ENCODE measurements around the gene EHD1.

The EHD1 gene

DNA sequence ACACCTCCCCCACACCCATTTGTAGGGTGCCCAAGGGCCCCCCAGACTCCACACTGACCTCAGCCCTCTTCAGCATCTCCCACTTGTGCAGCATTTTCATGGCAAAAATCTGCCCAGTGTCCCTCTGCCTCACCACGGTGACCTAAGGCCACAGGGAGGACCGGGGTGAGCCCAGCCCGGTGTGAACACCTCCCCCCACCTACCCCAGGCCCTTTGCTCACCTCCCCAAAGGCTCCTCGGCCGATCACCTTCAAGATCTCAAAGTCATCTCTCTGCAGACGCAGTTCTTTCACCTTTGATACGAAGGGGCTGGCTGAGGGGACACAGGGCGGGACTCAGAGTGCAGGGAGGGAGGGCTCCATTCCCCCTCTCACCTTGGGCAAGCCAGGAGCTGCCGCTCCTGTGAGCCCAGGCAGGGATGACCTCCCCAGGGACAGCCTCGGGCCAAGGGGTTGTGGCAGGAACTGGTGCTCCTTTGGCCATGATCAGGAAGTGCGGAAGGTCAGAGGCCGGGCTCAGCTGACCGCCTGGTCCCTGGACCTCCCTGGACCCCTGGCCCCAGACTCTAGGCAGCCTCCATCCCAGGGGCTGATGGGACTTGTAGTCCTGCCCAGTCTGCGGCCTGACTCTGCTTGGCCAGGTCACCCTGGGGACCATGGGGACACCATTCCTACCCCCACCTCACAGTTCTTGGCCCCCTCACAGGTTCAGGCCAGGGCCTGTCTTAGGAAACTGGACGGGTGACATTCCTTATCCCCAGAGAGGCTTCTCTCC is 36.6 kb downstream of the EHD1 start:
- DNase-seq, result no peak

- DNase-seq, result no peak
These were observed 38.3 kb downstream of the EHD1 start for GRCh38 chr11:64839887-64840782.

- DNase-seq, result no peak
These were observed 39.1 kb downstream of the EHD1 start for GRCh38 chr11:64839335-64839734.

GRCh38 chr11:64838600-64839334 is 39.7 kb downstream of the EHD1 start:
- DNase-seq, result no peak

DNA sequence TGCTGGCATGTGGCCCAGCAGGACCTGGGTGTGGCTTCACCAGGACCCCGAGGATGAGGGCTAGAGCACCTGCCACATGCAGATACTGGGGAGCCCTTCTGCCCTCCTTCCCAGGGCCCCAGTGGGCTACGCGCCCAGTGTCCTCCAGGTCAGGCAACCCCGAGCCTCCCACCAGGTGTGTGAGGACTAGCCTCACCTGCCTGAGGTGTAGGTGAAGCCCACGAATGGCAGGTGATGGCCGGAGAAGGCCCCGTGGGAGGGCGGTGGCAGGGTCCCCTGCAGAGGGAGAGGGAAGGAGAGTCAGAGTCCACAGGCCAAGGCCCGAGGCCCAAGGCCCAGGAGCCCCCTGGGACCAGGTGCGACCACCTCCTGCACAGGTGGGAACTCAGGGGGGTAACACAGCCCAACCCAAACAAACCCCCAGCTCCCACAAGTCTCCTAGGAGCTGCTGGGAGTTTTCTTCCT is 40.5 kb downstream of the EHD1 start:
- no peak for DNase-seq

GRCh38 chr11:64836448-64837072 is 41.9 kb downstream of the EHD1 start:
- no peak for DNase-seq

GRCh38 chr11:64835616-64836447 is 42.6 kb downstream of the EHD1 start:
- DNase-seq, result no peak

DNA sequence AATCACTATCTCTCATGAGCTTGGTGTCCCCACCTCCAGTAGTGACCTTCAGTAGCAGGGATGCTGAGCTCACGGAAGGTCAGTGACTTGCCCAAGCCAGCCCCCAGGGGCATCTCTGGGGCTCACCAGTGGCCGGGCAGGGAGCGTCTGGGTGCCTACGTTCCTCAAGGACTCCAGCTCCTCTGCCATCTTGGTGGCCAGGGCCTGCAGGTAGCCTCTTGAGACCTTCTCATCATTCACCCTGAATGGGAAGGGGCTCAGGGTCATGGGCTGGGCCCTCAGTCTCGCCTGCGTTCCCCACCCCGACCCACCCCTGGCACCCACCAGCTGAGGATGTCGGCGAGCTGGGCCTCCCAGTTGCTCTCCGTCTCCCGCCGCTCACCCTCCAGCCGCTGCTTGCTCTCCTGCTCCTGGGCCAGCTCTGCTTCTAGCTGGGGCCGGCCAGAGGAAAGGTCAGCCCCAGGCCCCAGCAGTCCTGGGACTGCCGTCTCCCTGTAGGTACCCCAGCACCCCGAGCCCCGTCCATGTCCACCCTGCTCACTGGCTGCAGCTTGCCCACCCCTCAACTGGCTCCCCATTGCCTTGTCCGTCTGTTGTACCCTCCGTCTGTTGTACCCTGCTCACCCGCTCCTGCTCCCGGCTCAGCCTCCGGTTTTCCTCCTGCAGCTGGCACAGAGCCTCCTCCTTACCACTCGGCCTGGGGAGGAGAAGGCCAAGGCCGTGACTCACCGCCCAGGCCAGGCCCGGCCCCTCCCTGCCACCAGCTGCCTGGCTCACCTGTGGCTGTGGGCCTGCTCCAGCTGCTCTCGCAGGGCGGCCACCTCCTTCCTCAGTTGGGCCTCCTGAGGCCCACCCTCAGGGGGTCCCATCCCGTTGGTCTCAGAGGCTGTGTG is 43.5 kb downstream of the EHD1 start:
- DNase-seq, result no peak

DNA sequence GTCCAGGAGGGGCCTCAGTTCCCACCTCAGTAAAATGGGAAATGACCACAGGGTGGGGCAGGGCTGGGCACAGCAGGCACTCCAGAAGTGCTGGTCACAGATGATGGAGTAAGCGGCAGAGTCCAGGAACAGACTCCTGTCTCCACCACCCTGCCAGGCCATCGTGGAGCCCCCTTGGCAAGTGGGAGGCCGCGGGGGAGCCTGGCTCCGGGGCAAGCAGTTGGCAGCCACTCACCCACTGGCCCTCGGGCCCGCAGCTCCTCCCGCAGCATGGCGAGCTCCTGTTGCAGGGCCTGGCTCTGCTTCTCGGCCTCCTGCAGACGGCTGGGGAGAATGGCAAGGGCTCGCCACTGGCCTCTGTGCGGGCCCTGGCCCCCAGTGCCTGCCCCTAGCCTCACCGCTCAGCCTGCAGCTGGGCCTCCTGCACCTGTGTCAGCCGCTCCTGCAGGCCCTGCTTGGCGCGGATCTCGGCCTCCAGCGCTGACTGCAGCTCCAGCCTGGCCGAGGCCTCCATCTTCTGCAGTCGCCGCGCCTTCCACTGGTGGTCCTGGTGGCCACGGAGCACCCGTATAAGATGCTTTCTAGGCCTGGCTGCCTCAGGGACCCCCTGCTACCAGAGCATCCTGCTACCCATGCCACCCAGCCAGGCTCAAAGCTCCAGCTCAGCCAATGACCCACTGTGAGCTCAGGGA is 44.2 kb downstream of the EHD1 start:
- DNase-seq, result no peak

- no peak for DNase-seq
These were observed 44.9 kb downstream of the EHD1 start for GRCh38 chr11:64833509-64833908.

- DNase-seq, result no peak
These were observed 45.3 kb downstream of the EHD1 start for GRCh38 chr11:64833198-64833502.

GRCh38 chr11:64832467-64833197 is 45.8 kb downstream of the EHD1 start:
- no peak for DNase-seq

- no peak for DNase-seq
These were observed 47.0 kb downstream of the EHD1 start for GRCh38 chr11:64831411-64831891.

GRCh38 chr11:64829536-64830251 is 48.7 kb downstream of the EHD1 start:
- DNase-seq, result no peak

DNA sequence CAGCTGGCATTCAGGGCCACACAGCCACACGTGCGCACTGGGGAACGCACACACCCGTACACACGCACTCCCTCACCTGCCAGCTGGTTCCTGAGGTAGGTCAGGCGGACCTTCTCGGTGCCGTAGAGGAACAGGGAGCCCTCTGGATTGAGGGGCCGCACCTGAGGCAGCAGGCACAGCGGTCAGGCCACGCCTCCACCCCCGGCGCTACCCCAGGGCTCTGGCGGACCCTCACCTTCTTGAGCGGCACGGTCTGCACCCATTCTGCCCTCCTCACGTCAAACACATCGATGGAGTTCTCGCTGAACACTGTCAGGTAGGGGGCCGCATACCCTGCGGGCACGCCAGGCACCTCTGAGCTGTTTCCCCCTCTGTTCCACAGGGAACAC is 51.0 kb downstream of the EHD1 start:
- DNase-seq, result no peak

DNA sequence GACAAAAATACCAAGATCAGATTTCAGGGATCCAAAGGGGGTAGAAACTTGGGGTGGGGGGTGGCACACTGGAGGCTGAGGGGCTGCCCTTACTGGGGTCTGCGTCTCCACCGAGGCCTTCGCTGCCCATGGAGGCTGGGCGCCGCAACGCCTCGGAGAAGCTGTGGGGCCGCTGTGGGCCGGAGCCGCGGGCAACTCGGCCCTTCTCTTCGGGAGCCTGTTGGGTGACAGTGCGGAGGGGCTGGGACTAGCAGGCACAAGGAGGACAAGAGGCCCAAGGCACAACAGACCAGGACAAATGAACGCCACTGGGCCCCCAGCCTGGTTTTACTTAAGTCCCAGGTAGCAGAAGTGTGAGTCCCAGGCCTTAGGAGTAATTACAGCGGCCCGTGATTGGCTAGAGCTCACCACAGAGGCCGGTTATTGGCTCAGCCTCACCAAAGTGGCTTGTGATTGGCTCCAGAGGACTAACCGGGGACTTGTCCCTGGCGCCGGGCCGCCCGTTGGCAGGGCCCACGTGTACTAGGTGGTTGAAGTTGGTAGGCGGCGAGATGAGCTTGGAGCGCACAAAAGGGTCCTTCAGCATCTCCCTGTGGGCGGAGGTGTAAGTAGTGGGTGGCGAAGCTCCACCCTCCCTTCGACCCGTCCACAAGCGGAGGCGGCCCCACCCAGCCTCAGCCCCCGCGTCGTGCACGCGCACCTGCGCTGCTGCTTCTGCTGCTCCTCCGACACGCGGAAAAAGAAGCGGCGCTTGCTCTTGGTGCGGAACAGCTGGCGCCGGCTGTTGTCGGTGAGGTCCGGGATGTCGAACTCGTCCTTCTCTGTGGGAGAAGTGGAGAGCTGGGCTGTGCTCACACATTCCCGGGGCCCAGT is 51.6 kb downstream of the EHD1 start:
- no peak for DNase-seq

GRCh38 chr11:64826062-64826461 is 52.4 kb downstream of the EHD1 start:
- DNase-seq, result no peak

All from stimulated activated CD4-positive, alpha-beta T cell treated with anti-CD3 and anti-CD28 coated beads, Interleukin-4, amount 100 ng/mL, for 1 hour (primary cell).